DMS 273 (cell line): ENCODE results near the gene EVA1C.
"Not testable (repeated sequence)": the region's sequence is repeated elsewhere in the genome, so short reads cannot be mapped to it uniquely, and the experiment has no call there.

Experiments
- DNase-seq: peaks from one replicate; lab custom pipeline; 2025; ENCODE audit not compliant: unreplicated experiment; lab: John Stamatoyannopoulos, UW

EVA1C gene

DNA sequence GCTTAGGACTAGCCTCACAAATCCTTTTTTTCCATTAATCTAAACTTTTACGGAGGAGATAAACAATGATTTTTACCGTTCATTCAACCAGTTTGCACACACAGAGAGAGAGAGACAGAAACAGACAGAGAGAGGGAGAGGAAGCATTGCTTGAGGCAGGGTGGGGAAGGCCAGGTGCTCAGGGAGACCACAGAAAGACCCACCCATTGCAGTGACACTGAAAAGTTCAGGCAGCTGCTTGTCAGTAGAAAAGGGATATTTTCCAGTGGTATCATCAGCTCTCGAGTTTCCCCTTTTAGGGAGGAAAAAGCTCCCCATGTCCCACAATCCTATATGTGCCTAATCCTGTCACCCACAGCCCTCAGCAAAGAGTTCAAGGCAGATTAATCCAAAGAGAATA is 145.6 kb downstream of the EVA1C start:
- no peak for DNase-seq

GRCh38 chr21:32559006-32559610 is 146.6 kb downstream of the EVA1C start:
- no peak for DNase-seq

- DNase-seq, result no peak
These were observed 148.4 kb downstream of the EVA1C start for GRCh38 chr21:32560896-32561295.

DNA sequence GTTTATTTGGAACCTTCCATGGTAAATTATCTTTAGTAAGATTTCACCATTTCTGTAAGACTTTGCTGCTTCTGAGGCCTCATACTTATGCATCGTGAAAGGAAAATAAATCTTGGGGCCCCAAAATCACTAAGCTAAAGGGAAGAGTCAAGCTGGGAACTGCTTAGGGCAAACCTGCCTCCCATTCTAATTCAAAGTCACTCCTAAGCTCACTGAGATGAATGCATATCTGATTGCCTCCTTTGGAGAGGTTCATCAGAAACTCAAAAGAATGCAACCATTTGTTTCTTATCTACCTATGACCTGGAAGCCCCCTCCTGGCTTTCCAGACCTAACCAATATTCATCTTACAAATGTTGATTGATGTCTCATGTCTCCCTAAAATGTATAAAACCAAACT is 149.0 kb downstream of the EVA1C start:
- not testable (repeated sequence) for DNase-seq

DNA sequence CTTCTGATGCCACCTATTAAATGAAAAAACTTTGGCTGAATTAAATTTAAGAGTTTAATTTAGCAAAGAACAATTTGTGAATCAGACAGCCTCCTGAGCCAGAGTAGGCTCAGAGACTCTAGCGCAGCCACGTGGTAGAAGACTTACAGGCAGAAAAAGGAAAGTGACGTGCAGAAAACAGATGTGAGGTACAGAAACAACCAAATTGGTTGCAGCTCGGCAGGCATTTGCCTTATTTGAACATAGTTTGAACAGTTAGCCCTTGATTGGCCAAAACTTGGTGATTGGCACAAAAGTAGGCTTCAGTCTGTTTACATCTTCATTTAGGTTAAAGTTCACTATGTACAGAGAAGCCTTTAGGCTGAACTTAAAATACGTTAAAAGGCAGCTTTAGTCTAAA is 149.9 kb downstream of the EVA1C start:
- peak; percentile 53 for DNase-seq

- DNase-seq, result no peak
These were observed 150.4 kb downstream of the EVA1C start for GRCh38 chr21:32562915-32563314.
